ENCODE data around the gene POLN. TPM values are rescaled to one million over a fixed set of nuclear protein-coding genes. Genes with fewer than 3 reads are reported as not detected.

The POLN gene
- total and polyA plus RNA-seq, 12 donors: 0.69 to 10.6 (median 3.0) TPM

DNA sequence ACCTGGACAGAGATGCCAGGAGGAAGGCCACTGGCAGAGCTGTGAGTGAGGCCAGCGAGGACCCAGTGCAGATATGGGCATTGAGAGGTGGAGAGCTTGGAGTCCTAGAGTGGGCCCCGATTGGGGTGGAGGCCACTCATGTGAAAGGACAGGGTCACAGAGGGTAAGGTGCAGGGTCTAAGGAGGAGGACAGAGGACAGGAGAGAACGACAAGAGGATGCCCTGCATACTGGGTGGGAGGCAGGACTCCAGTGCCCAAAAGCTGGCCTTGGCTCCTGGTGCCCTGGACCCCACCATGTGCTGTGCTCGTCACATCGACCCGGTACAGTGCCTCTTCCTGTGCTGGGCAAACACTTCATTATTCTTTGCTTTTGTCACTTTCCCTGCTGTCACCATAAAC is 116.1 kb downstream of the POLN start:
- H3K4me3 ChIP-seq: no peak overlapping the region
- no peaks in the 10 kb centered on the region for H3K9me3 ChIP-seq (replicated peaks in 1 of 3)
- no peak for TF ChIP-seq CTCF (IDR thresholded peaks at IDR 0.05)
- no peak for TF ChIP-seq POLR2A (IDR thresholded peaks at IDR 0.05)
- DNase-seq: no peak
- intact Hi-C loops (cut with DNase I): no loop called here
- H3K27me3 ChIP-seq: no peaks in the 10 kb centered on the region
- no peak overlapping the region for H3K27ac ChIP-seq
- no peaks in the 10 kb centered on the region for H3K36me3 ChIP-seq (replicated peaks in 1 of 2)
- H3K4me1 ChIP-seq (replicated peaks in 1 of 2): no peaks in the 10 kb centered on the region
- 82 to 91% (median 84%) methylated on average over 6 of the region's 6 CpGs for WGBS, 4 donors

DNA sequence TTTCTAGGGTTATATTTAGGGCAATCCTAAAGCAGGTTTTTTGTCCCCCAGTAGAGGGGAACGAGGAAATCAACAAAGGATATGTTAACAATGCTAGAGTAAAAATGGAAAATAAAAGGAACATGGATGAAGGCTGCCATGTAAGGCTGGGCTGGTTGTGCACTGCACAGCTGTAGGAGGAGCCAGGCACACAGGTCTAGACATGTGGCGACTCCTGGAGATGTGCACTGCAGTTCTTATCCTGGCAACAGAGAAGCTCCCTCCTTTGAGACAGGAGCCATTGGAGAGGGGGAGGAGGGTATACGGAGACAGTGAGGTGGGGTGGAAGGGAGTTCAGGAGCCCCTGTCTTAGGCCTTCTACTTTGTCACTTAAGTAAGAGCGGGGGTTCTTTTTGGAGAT is 116.9 kb downstream of the POLN start:
- intact Hi-C loops (cut with DNase I): no loop called here
- no peaks in the 10 kb centered on the region for H3K27me3 ChIP-seq
- no peak overlapping the region for H3K4me3 ChIP-seq
- H3K36me3 ChIP-seq (replicated peaks in 1 of 2): no peaks in the 10 kb centered on the region
- H3K4me1 ChIP-seq (replicated peaks in 1 of 2): no peaks in the 10 kb centered on the region
- 90 to 96% (median 94%) methylated on average over 4 of the region's 4 CpGs for WGBS, 4 donors
- no peak overlapping the region for H3K27ac ChIP-seq
- no peak for DNase-seq
- H3K9me3 ChIP-seq (replicated peaks in 1 of 3): no peaks in the 10 kb centered on the region
- TF ChIP-seq POLR2A (IDR thresholded peaks at IDR 0.05) (no peak), CTCF (IDR thresholded peaks at IDR 0.05) (no peak)

DNA sequence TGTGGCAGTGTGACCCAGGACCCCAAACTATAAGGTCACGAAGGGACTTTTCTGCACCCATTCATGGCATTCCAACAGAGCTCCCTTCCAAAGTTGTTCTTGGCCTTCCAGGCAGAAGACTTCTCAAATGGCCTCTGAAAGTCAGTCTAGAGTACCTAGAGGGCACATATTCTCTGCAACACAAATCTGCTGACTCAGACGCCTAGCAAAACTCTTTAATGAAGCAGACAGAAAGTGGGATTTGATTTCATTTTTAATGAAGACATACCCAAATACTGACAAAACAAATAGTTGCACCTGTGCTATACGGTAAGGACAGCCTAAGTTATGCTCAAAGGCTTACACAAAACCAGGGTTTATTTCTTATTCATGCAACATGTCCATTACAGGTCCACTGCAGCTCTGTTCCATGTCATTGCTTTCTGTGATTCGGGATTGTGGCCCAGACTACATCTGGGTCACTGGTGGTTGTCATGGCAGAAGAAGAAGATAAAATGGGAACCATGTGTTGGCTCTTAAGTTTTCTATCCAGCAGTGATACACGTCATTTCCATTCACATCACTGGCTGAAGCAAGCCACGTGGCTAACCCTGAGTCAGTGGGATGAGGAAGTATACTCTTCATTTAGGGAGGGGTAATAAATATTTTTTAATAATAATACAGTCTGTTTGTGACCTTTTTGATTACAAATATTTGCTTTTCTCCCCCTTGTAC is 125.1 kb downstream of the POLN start:
- no peaks in the 10 kb centered on the region for H3K9me3 ChIP-seq (replicated peaks in 1 of 3)
- intact Hi-C loops (cut with DNase I): no loop called here
- TF ChIP-seq POLR2A (IDR thresholded peaks at IDR 0.05) (no peak), CTCF (IDR thresholded peaks at IDR 0.05) (no peak)
- H3K27ac ChIP-seq: no peak overlapping the region
- H3K4me1 ChIP-seq (replicated peaks in 1 of 2): no peaks in the 10 kb centered on the region
- 84 to 92% (median 88%) methylated on average over 6 of the region's 6 CpGs for WGBS, 4 donors
- no peak for DNase-seq
- H3K27me3 ChIP-seq: no peaks in the 10 kb centered on the region
- H3K36me3 ChIP-seq (replicated peaks in 1 of 2): no peaks in the 10 kb centered on the region
- no peak overlapping the region for H3K4me3 ChIP-seq

GRCh38 chr4:2105559-2105958 is 136.4 kb downstream of the POLN start:
- Histone ChIP-seq H3K27ac (no peak overlapping the region), H3K36me3 (replicated peaks in 1 of 2) (no peaks in the 10 kb centered on the region), H3K9me3 (replicated peaks in 1 of 3) (peaks cover 0 to 16% (median 9%) of the 10 kb centered on the region in 3 donors), H3K4me3 (no peak overlapping the region), H3K27me3 (no peaks in the 10 kb centered on the region), H3K4me1 (replicated peaks in 1 of 2) (no peaks in the 10 kb centered on the region)
- WGBS, 4 donors: 90 to 100% (median 95%) methylated on average over 1 of the region's 1 CpG
- no peak for TF ChIP-seq POLR2A (IDR thresholded peaks at IDR 0.05)
- TF ChIP-seq CTCF (IDR thresholded peaks at IDR 0.05): no peak
- intact Hi-C loops (cut with DNase I): no loop called here
- no peak for DNase-seq
